ENCODE measurements around the gene WAPL.

DNA sequence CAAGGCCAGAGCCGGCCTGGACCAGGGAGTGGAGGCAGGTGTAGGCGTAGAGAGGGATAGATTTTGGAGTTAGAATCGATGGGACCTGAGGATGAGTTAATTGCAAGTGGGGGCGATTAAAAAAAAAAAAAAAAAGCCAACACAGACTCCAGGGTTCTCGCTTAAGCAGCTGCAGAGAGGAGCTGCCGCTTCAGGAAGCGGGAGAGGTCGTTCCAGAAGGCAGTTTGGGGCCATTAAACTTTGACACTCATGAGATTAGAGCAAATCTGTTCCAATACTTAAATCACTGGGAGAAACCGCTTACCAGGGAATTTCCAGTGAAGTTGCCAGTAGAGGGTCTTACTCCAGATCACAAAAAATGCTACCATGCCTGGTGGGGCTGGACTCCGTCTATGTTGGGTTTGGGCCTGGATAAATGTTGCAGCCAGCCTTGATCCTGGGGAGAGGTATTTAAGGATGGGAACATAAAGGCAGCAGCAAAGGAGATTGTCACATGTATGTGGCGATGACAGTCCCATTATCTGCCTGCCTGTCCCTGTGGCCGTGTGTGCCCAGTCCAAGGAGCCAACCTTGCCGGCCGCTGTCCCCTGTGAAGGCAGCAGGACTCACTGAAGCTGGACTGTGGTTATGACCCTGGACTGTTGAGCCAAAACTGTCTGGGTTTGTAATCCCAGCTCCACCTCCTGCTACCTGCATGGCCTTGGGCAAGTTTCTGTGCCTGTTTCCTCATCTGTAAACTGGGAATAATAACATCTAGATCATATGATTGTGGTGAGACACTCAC, 131.1 kb downstream of the WAPL start:
- TF ChIP-seq, protein P1, sequence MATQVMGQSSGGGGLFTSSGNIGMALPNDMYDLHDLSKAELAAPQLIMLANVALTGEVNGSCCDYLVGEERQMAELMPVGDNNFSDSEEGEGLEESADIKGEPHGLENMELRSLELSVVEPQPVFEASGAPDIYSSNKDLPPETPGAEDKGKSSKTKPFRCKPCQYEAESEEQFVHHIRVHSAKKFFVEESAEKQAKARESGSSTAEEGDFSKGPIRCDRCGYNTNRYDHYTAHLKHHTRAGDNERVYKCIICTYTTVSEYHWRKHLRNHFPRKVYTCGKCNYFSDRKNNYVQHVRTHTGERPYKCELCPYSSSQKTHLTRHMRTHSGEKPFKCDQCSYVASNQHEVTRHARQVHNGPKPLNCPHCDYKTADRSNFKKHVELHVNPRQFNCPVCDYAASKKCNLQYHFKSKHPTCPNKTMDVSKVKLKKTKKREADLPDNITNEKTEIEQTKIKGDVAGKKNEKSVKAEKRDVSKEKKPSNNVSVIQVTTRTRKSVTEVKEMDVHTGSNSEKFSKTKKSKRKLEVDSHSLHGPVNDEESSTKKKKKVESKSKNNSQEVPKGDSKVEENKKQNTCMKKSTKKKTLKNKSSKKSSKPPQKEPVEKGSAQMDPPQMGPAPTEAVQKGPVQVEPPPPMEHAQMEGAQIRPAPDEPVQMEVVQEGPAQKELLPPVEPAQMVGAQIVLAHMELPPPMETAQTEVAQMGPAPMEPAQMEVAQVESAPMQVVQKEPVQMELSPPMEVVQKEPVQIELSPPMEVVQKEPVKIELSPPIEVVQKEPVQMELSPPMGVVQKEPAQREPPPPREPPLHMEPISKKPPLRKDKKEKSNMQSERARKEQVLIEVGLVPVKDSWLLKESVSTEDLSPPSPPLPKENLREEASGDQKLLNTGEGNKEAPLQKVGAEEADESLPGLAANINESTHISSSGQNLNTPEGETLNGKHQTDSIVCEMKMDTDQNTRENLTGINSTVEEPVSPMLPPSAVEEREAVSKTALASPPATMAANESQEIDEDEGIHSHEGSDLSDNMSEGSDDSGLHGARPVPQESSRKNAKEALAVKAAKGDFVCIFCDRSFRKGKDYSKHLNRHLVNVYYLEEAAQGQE (IDR thresholded peaks at IDR 0.05; ENCODE audit: low read depth): no peak
- TF ChIP-seq RAD21 (IDR thresholded peaks at IDR 0.05; ENCODE audit: low read depth) (no peak), CREB1 (IDR thresholded peaks at IDR 0.05; ENCODE audit: low read depth) (no peak), TAF1 (IDR thresholded peaks at IDR 0.05; ENCODE audit: low read depth) (no peak), FOXM1 (IDR thresholded peaks at IDR 0.05; ENCODE audit: borderline replicate concordance, low read depth) (no peak)
- TF ChIP-seq, protein P2, sequence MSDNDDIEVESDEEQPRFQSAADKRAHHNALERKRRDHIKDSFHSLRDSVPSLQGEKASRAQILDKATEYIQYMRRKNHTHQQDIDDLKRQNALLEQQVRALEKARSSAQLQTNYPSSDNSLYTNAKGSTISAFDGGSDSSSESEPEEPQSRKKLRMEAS (IDR thresholded peaks at IDR 0.05): no peak
- TF ChIP-seq, protein P3, sequence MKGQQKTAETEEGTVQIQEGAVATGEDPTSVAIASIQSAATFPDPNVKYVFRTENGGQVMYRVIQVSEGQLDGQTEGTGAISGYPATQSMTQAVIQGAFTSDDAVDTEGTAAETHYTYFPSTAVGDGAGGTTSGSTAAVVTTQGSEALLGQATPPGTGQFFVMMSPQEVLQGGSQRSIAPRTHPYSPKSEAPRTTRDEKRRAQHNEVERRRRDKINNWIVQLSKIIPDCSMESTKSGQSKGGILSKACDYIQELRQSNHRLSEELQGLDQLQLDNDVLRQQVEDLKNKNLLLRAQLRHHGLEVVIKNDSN (IDR thresholded peaks at IDR 0.05): no peak

Data from Ishikawa (cell line).